HG02870 (cell line): ENCODE data around the gene MRPS10.
"Not testable (repeated sequence)": the region's sequence is repeated elsewhere in the genome, so short reads cannot be mapped to it uniquely, and the experiment has no call there.

Experiments
- ATAC-seq: cut with Tn5 transposase; IDR thresholded peaks from one replicate; pipeline ENCODE4 v1.9.1; 2021; ENCODE audit warnings: mild to moderate bottlenecking, moderate library complexity; ENCODE audit not compliant: unreplicated experiment

MRPS10 gene

DNA sequence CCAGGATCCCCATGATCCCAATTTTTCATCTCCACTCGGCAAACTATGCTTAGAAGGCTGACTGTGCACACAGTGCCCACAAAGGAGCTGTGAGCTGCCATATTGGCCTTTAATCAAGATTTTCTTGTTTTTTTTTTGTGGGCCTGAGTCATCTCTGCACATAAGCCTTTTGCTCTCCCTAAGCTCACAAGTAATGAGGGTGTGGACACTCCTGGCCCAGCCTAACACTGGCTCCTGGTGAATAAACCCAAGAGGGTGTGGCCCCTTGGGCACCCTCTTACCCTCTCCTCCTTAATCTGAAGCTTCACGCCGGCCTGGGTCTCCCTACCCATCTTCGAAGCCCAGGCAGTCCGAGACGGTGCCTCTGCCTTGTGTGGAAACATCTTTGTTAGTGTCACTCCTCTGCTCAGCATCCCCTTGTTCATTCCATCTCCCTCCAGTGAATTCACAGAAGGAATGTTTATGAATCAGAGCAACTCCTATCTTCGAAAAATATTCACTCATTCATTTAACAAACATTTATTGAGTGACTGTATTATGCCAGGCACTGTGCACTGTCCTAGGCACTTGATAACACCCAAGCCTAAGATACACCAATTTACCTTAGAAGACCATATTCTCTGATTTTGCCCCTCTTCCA, 22.2 kb upstream of the MRPS10 start:
- no peak for ATAC-seq

DNA sequence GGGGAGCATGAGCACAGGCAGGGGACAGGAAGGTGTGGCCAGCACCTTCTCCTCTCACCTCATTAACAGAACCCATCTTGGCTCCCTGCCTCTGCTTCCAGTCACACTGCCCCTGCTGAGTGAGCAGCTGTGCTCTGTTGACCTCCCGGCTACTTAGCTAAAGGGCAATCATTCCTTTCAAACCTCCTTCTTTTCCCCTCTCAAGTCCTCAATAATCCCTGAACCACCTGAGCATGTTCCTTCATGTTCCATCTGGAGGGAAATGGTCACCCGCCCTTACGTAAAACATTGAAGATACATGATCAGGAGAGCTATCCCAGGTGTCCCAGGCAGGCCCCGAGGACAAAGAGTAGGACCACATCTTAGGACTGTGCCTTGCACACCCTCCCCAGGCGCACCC, 21.7 kb upstream of the MRPS10 start:
- no peak for ATAC-seq

DNA sequence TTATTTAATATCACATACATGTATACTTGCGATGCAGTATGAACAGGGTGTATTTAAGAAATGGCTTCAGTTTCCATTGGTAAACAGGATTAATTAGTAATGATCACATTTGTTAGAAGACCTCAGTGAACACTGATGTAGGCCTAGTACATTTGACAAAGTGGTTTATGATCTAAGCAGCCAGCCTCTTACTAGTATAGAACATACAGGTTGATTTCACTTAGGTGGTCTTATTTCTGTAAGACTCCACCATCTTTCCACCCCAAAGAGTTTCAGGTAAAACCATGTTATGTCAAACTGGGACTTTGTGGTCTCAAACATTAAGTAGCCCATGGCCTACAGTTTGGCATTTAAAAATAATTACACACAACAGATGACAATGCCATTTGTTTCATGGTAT, 20.2 kb upstream of the MRPS10 start:
- no peak for ATAC-seq

DNA sequence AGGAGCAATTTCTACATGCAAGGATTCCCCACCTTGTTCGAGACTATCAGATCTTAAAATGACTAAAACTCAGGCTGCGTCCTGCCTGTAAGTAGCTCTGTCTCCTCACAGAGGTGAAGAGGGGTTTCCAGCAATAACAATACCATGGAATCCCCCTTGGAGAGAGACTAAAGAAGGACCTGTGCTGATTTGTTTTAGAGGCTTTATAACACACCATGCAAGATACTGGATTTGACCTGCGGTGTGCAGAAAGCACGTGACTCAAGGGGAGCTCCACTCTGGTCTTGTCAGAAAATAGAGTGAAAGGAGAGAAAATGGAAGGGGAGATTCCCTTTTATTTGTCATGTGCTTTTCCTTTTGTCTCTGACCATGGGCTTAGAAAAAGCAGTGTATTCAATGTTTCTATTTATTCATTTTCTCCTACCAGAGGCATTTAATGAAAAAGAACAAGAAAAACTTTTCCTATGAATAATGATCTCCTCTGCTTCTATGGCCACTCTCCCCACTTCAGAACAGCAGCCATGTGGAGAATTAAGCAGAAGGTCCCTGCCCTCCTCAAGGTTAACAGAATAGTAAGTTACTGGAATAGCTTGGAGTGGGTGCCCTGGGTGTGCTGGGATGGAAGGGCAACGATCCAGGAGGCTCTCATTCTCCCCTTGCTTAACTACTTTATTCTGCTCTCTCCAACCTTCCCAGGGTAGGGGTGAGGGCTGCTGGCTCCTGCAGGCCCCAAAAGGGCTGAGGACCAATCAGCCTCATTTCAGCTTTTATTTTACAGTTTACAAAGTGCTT, 19.2 kb upstream of the MRPS10 start:
- ATAC-seq = no peak

DNA sequence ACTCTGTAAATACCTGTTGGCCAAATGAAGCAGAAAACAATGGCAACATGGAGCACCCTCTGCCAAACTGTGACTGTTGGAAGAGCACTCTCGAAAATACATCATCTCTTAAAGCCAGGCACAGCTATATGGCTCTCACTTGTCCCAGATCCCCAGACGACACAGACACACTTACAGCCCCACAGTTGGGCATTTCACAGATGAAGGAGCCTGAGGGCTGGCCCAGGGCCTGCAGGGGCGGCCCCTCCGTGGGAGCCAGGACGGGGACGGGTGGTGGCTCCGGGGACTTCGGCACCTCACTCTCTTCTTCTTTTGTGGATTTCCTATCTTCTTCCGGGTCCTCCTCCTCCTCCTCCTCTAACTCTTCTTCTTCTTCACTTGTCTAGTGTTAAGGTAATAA, 18.4 kb upstream of the MRPS10 start:
- no peak for ATAC-seq

DNA sequence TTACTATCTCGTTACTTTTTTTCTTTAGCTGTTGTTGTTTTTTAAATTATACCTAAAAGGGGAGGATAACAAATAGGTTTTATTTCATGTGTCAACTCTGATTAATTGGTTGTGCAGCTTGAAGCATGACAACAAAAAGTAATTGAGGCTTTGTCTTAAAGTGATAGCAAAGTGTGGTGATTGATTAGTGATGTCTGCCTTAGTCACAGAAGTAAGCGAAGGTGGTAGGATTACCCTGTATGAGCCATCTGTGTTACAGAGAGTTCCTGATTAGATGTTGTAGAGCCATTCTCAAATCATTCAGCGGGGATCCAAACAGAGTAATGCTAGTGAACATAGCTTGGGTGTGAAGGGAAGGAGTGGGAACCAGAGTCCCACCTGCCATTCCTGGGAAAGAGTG, 14.4 kb upstream of the MRPS10 start:
- no peak for ATAC-seq

DNA sequence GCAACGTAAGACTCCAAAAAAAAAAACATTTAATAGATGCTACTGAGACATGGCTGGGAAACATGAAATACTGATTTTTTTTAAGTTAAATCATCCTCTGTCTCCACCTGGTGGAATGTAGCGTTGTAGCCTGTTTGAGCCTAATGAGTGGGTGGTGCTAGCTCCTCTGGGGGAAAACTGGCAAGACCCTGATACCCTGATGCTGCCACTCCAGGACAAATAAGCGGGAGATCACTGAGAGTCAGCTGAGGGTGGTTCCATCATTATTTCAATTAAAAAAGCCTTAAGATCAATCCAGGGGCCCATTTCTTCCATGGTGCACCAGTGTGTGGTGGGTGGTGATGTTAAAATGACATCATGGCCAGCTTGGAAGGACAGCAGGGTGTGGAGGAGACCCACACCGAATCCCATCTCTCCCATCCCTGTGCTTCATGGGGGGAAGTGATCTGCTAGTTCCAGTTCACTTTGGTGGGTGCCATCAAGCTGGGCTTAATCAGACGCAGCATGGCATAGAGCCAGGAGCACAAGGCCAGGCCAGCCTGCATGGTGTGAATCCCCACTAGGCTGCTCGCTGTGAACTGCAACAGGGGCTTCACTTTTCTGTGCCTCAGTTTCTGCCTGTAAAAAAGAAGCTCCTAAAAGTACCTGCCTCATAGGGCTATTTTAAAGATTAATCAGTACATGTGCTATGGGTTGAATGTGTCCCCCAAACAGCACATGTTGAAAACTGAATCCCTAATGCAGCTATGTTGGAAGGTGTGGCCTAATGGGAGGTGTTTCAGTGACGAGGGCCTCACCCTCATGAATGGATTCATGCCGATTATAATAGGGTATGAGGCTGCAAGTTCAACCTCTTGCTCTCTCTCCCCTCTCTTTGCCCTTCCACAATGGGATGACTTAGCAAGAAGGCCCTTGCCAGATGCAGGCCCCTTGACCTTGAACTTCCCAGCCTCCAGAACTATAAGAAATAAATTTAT, 13.0 kb upstream of the MRPS10 start:
- ATAC-seq = no peak

DNA sequence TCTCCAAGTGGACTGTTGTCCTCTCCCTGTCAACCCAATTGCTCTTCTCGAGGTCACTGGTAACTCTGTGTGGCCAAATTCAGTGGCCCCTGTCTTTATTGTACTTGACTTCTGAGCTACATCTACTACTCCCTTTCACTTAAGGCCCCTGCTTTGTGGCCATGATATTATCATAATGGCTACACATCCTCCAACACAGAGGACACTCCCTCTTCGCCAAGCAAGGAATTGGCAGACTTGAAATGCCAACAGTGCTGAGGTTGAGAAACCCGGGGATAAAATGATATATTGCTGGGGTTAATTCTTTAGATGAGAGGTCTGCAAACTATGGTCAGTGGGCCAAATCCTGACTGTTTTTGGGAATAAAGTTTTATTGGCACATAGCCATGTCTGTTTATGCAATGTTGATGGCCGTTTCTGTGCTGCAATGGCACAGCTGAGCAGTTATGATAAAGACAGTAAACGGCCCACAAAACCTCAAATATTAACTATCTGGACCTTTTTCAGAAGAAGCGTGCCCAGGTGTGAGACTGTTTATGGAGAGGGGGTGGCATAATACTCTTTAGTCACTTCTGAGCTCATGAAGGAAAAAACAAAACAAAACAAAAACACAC, 12.0 kb upstream of the MRPS10 start:
- ATAC-seq = no peak

DNA sequence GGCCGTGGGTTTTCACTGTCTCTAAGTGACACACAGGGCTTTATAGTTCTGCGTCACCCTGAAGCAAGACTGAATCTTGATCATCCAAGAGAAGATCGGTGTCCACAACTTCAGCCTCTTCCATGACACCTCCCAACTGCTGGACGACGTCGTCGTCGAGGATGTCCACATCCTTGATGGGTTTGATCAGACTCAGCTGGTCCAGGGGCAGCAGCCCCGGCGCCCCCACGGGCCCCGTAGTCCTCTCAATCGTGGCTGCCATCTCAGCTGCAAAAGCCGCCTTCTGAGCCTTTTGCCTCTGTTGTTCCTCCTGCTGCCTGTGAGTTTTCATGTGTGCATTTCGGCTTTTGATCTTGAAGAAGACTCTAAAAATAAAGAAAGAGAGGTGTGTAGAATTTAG, 10.6 kb upstream of the MRPS10 start:
- no peak for ATAC-seq

DNA sequence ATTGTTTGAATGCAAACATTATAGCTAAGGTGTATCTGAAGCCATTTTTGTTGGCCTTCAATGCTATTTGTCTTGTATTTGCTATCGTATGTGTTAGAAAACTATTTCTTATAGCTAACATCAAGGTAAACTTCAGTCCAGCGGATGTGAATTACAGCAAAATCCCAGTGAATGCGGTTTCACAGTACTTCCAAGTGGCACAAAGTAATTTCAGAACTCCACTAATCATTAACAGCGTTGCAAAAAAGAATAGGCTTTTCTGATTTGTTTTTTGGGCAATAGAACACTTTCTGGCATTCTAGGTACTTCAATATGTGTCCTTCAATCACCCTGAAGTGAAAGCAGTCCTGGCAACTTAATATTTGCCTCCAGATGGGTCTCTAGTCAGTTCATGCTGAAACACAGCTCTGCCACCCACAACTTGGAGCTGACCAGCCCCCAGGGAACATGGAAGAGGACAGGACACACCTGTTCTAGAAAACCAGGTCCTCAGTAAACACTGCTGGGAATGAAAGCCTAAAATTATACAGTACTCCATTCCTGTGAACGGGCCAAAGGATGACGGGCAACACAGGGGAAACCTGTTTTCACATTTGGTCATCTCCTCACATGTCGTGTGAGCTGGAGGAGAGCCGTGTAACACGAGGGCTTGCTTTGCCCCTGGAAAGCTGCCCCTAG, 9.7 kb upstream of the MRPS10 start:
- ATAC-seq = no peak

DNA sequence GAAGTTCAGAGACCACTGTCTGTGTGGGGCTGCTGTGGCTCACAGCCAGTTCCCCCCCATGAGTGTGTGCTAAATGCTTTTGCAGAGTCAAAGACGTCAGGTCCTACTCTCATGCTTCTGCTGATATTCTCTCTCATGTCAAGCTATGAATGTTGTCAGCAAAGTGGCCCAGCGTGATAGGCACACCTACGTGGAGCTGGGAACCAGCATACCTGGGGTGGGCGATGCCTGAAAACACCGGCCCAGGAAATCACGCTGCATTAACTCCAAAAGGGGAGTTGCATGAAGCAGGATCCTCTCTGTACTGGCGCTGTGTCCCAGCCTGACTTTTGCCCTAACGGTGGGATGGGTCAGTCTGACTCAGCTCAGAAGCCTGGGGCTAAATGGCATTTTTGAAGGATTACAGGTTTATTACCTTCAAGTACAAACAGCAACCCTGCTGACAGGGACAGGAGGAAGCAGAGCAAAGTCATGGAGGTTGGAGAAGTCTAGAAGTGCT, 9.0 kb upstream of the MRPS10 start:
- ATAC-seq = no peak

DNA sequence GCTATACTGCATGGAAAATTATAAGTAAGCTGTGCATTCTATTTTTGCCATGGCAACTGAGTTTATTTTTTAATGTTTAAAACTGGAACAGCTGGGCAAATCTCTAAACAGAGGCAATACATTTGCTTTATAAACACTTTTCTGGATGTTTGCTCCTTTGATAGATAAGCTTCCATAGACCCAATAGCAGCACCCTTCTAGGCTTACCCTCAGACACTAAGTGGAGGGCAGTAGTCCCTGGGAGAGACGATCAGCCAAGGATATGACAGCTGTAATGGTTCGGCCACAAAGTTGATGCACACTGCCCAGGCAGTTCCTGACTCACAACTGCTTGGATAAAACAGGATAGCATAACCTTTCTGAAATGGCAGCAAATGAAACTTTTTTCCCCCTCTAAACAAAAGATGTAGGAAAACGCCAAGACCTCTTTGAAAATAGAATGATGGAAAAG, 8.5 kb upstream of the MRPS10 start:
- ATAC-seq = no peak

DNA sequence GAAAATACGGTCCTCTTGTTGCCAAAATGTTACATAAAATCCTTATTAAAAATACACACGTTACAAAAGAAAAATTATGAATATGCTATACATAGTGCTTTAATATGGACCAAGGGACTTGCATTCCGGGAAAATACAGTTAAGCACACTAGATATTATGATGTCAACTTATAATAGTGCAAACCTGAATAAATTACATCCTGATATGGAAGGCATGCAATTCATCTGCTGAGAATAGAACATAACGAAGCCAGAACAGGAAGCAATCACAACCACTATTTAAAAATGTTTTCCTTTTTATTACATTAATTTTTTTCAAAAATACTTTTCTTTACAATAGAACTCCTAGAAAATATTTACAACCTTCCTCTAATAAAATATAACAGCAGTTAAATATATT, 7.8 kb upstream of the MRPS10 start:
- ATAC-seq = no peak

DNA sequence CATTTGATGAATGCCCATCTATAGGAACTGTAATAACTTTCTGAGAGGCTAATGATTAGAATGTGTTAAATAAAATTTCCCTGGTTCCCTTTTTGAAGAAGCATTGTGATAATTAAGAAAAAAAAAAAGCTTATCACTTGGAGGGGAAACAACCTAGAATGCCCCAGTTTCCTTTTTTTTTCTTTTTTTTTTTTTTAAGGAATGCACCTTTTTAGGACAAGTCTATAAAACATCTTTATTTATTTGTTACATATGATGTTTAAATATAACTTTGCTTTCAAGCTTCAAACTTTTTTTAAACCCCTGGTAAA, 7.3 kb upstream of the MRPS10 start:
- ATAC-seq = no peak

DNA sequence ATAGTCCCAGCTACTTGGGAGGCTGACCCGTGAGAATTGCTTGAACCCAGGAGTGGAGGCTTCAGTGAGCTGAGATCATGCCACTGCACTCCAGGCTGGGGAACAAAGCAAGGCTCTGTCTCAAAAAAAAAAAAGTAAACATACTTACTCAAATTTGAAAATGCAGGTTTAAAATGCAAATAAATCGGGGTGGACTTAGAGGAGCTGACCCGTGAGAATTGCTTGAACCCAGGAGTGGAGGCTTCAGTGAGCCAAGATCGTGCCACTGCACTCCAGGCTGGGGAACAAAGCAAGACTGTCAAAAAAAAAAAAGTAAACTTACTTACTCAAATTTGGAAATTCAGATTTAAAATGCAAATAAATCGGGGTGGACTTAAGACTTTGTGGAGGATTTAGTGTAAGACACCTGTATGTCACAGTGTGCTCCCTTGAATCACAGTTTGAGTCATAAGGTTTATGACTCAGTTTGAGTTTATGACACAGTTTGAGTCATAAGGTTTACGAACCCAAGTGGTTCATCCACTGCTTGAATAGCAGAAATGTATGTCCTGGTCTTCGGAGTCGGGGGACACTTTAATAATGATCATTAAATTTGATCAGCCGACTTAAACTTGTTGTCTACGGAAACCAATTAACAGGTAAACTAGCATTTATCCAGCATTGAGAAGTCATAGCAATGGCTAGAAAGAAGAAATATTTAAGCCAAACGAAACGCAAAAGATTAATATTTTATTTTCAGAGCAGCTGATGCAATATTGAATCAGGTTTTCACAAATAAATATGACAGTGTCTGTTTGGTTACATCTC, 6.8 kb upstream of the MRPS10 start:
- peak; percentile 94 for ATAC-seq

DNA sequence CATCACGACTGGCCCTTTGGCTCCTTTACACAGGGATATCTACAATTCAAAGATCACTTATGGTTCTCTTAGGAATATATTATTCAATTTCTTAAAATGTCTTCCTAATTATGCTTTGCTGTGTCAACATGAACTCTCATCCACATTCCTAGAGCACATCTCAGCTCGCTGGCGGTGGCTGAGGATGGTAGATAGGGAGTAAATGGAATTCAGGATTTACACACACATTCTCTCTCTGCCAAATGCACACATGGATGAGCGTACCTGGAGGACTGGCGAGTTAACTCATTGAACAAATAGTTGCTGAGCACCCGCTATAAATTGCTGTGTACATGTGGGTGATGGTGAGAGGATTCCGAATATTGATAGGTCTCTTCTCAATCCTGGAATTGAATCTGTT, 4.8 kb upstream of the MRPS10 start:
- ATAC-seq = no peak

DNA sequence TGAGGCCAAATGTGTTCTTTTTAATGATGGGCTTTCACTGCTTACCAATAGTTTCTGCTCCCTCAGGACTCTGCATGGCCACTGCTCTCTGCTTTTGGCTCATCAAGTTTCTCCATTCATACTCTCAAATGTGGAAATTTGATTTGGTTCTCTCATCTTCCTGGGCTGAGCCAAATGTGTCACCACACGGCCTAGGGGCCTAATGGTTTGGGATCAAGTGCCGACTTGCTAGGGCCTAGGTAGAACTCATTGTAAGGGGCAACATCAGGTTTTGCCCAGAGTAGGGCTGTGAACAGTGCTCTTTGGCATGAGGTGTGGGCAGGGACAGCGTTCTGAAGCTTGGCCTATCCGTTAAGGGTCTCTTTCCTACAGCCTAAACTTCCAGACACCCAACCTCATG, 3.9 kb upstream of the MRPS10 start:
- no peak for ATAC-seq

DNA sequence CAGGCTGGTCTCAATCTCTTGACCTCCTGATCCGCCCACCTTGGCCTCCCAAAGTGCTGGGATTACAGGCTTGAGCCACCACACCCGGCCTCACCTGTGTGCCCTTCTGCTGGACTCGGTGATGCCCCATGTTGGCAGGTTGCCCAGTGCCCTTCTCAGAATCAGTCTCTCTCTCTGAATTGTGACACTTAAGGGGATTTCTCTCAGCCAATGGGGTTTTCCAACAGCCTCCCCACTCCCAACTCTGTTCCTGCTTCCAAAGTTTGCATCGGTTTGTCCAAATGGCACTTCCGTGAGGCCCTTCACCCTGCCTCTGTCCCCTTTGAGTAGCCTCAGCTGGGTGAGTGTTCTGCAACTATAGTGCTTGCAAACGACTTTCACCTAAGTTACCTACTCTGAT, 3.1 kb upstream of the MRPS10 start:
- ATAC-seq = no peak

DNA sequence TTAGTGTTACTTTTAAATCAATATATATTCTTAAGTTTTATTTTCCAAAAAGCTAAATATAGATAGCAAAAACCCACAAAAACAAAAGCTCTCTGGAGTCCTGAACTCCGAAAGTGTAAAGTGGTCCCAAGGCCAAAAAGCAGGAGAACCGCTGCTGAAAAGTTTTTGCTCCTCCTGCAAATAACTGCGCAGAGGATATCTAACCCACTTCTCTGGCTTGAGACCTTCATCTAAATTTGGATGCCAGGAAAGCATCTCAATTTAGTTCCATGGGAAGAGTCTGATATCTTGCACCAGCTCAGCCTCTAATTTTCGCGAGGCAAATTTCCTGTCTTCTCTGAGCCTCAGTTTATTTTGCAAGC, 523 bp downstream of the MRPS10 start:
- ATAC-seq = no peak

DNA sequence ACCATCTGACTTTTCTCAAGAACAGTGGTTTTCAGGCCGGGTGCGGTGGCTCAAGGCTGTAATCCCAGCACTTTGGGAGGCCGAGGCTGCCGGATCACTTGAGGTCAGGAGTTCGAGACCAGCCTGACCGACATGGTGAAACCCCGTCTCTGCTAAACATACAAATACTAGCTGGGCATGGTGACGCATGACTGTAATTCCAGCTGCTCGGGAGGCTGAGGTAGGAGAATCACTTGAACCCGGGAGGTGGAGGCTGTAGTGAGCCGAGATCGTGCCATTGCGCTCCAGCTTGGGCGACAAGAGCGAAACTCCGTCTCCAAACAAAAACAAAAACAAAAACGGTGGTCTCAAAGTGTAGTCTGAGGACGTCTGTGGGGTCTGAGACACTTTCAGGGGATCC, 1.2 kb downstream of the MRPS10 start:
- not testable (repeated sequence) for ATAC-seq
